ENCODE measurements around the gene UBXN11. TPM values are rescaled to one million over a fixed set of nuclear protein-coding genes. Genes with fewer than 3 reads are reported as not detected.
"Not testable (repeated sequence)": the region's sequence is repeated elsewhere in the genome, so short reads cannot be mapped to it uniquely, and the experiment has no call there.

The UBXN11 gene
- total and polyA plus RNA-seq, 9 donors: 3.6 to 37.0 (median 26.0) TPM

- H3K4me3 ChIP-seq: no peak overlapping the region
- H3K27ac ChIP-seq: no peak overlapping the region
- H3K9me3 ChIP-seq: no peaks in the 10 kb centered on the region
- H3K27me3 ChIP-seq: no peaks in the 10 kb centered on the region
- H3K36me3 ChIP-seq: no peaks in the 10 kb centered on the region
- H3K4me1 ChIP-seq (ENCODE audit: insufficient read depth): peaks cover 6% of the 10 kb centered on the region
- 43 to 73% (median 63%) methylated on average over 1 of the region's 1 CpG for WGBS, 3 donors
- no peak for DNase-seq
- TF ChIP-seq POLR2A (IDR thresholded peaks at IDR 0.05): no peak
- no peak for TF ChIP-seq EP300 (IDR thresholded peaks at IDR 0.05)
- TF ChIP-seq CTCF (IDR thresholded peaks at IDR 0.05): no peak
- intact Hi-C loops (cut with DNase I): no loop called here
These were observed 32.2 kb upstream of the UBXN11 start for GRCh38 chr1:26338670-26339069.

- Histone ChIP-seq H3K27ac (no peak overlapping the region), H3K36me3 (no peaks in the 10 kb centered on the region), H3K4me3 (no peak overlapping the region), H3K4me1 (ENCODE audit: insufficient read depth) (peaks cover 6% of the 10 kb centered on the region), H3K9me3 (no peaks in the 10 kb centered on the region), H3K27me3 (no peaks in the 10 kb centered on the region)
- DNase-seq: no peak
- WGBS, 3 donors: 69 to 80% (median 74%) methylated on average over 4 of the region's 4 CpGs
- intact Hi-C loops (cut with DNase I): no loop called here
- TF ChIP-seq POLR2A (IDR thresholded peaks at IDR 0.05) (no peak), CTCF (IDR thresholded peaks at IDR 0.05) (no peak), EP300 (IDR thresholded peaks at IDR 0.05) (no peak)
These were observed 31.2 kb upstream of the UBXN11 start for GRCh38 chr1:26337625-26338024.

- TF ChIP-seq POLR2A (IDR thresholded peaks at IDR 0.05): no peak
- no peak for TF ChIP-seq EP300 (IDR thresholded peaks at IDR 0.05)
- no peak for TF ChIP-seq CTCF (IDR thresholded peaks at IDR 0.05)
- Histone ChIP-seq H3K4me1 (ENCODE audit: insufficient read depth) (peaks cover 6% of the 10 kb centered on the region), H3K27me3 (no peaks in the 10 kb centered on the region), H3K9me3 (no peaks in the 10 kb centered on the region), H3K36me3 (no peaks in the 10 kb centered on the region), H3K4me3 (no peak overlapping the region), H3K27ac (no peak overlapping the region)
- DNase-seq: no peak
- intact Hi-C loops (cut with DNase I): no loop called here
- 77 to 81% (median 79%) methylated on average over 7 of the region's 7 CpGs for WGBS, 3 donors
These were observed 30.7 kb upstream of the UBXN11 start for GRCh38 chr1:26337206-26337535.

- Histone ChIP-seq H3K4me1 (ENCODE audit: insufficient read depth) (peaks cover 6% of the 10 kb centered on the region), H3K36me3 (no peaks in the 10 kb centered on the region), H3K27me3 (no peaks in the 10 kb centered on the region), H3K4me3 (peak overlapping the region; percentile 31), H3K9me3 (no peaks in the 10 kb centered on the region), H3K27ac (no peak overlapping the region)
- DNase-seq: peak; percentile 36 to 68 (median 52)
- intact Hi-C loops (cut with DNase I): no loop called here
- no peak for TF ChIP-seq POLR2A (IDR thresholded peaks at IDR 0.05)
- WGBS, 3 donors: 8 to 20% (median 9%) methylated on average over 18 to 52 of the region's 52 CpGs
These were observed 30.2 kb upstream of the UBXN11 start for GRCh38 chr1:26336477-26337205.

- H3K27me3 ChIP-seq: no peaks in the 10 kb centered on the region
- peaks cover 6% of the 10 kb centered on the region for H3K4me1 ChIP-seq (ENCODE audit: insufficient read depth)
- 3 to 4% (median 3%) methylated on average over 41 of the region's 41 CpGs for WGBS, 3 donors
- no peak for TF ChIP-seq POLR2A (IDR thresholded peaks at IDR 0.05)
- no peak for TF ChIP-seq EP300 (IDR thresholded peaks at IDR 0.05)
- no peak for TF ChIP-seq CTCF (IDR thresholded peaks at IDR 0.05)
- no peaks in the 10 kb centered on the region for H3K9me3 ChIP-seq
- no peaks in the 10 kb centered on the region for H3K36me3 ChIP-seq
- intact Hi-C loops (cut with DNase I): no loop called here
- peak overlapping the region; percentile 31 for H3K4me3 ChIP-seq
- H3K27ac ChIP-seq: no peak overlapping the region
- DNase-seq: no peak
These were observed 29.5 kb upstream of the UBXN11 start for GRCh38 chr1:26335774-26336476.

GRCh38 chr1:26333312-26333711 is 26.9 kb upstream of the UBXN11 start:
- H3K27me3 ChIP-seq; intact Hi-C loops (cut with DNase I); H3K4me1 ChIP-seq (ENCODE audit: insufficient read depth); H3K4me3 ChIP-seq; DNase-seq; H3K27ac ChIP-seq; H3K9me3 ChIP-seq; H3K36me3 ChIP-seq: not testable (repeated sequence)
- 84 to 90% (median 89%) methylated on average over 8 of the region's 8 CpGs for WGBS, 3 donors
